Upper lobe of right lung (tissue), 1 donor: Measurements from ENCODE around the gene CYP2S1. TPM values are rescaled to one million over a fixed set of nuclear protein-coding genes. Genes with fewer than 3 reads are reported as not detected.

Experiments
- ATAC-seq: fragments of 200-7000 bp; cut with Tn5 transposase; one replicate; pipeline ENCODE4 v1.9.1; 2020; ENCODE audit warnings: mild to moderate bottlenecking, moderate library complexity
- DNase-seq: peaks from one replicate; pipeline ENCODE4 v3.0.0-alpha.2; 2020
- H3K27ac ChIP-seq: fragments of 200-600 bp; one replicate; pipeline ENCODE4 v1.8.0; 2022
- H3K27me3 ChIP-seq: fragments of 200-600 bp; one replicate; pipeline ENCODE4 v1.8.0; 2022; ENCODE audit warnings: mild to moderate bottlenecking
- H3K36me3 ChIP-seq: fragments of 200-600 bp; one replicate; pipeline ENCODE4 v1.8.0; 2022
- H3K4me1 ChIP-seq: fragments of 200-600 bp; one replicate; pipeline ENCODE4 v1.8.0; 2022
- H3K4me3 ChIP-seq: fragments of 200-600 bp; one replicate; pipeline ENCODE4 v1.8.0; 2022; ENCODE audit warnings: mild to moderate bottlenecking
- H3K9me3 ChIP-seq: fragments of 200-600 bp; one replicate; pipeline ENCODE4 v1.8.0; 2022
- intact Hi-C: fragments of 100-400 bp; cut with DNase I; formaldehyde crosslinking; loops from one replicate; pipeline ENCODE4 v1.11.0; 2022
- total RNA-seq: library from RNA; stranded (reverse); fragmentation: NEBNext Ultra II Directional; extraction: Animal tissue kit (Norgen Biotek cat#: 25700); gene quantifications from one replicate; pipeline ENCODE4 v1.2.1, GENCODE V29; 2021
- TF ChIP-seq, protein P1 (sequence below): fragments of 200-600 bp; IDR thresholded peaks from one replicate; pipeline ENCODE4 v1.8.0; 2022; ENCODE audit warnings: antibody characterized with exemption
- donor health status: DM: no; HTN: yes; CAD: no; lungs with severe emphysema.

Gene CYP2S1
- total RNA-seq, 1 donor from 2014 or later: 11.1 TPM

DNA sequence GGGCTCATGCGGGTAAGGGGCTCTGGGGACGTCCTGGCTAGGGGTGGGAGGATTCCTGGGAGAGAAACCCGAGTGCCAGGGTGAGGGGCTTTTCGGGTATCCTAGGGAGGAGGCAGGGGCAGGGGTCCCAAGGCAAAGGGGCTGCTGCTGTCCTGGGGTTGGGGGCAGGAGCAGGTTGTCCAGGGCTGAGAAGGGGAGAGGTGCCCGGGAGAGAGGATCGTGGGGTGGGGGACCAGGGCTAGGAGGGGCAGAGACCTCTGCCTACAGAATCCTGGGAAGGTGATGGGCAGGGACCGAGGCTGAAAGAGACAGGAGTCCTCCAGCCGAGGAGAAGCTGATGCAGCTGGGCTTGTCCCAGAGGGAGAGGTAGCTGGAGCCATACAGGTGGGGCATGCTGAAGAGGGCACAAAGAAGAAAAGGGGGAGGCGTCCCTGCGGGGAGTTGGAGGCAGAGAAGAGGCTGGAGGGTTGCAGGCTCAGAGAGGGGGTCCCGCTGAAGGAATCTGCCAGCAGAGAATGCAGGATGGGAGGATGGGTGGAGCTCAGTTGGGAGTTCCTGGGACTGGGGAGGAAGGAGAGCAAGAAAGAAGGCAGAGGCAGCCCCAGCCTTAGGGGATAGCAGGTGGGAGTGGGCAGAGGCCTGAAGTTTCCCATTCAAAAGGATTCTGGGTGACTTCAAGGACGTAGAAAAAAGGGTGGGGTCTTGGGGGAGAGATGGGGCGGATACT lies 574 bp downstream of the CYP2S1 start:
- intact Hi-C loops: no loop called here
- Histone ChIP-seq H3K27ac (no peak overlapping the region), H3K27me3 (peaks cover 7% of the 10 kb centered on the region), H3K36me3 (no peaks in the 10 kb centered on the region), H3K4me3 (peak overlapping the region; percentile 50), H3K4me1 (peaks cover 22% of the 10 kb centered on the region), H3K9me3 (no peaks in the 10 kb centered on the region)
- no peak for DNase-seq
- ATAC-seq: peak; percentile 10
- TF ChIP-seq, protein P1, sequence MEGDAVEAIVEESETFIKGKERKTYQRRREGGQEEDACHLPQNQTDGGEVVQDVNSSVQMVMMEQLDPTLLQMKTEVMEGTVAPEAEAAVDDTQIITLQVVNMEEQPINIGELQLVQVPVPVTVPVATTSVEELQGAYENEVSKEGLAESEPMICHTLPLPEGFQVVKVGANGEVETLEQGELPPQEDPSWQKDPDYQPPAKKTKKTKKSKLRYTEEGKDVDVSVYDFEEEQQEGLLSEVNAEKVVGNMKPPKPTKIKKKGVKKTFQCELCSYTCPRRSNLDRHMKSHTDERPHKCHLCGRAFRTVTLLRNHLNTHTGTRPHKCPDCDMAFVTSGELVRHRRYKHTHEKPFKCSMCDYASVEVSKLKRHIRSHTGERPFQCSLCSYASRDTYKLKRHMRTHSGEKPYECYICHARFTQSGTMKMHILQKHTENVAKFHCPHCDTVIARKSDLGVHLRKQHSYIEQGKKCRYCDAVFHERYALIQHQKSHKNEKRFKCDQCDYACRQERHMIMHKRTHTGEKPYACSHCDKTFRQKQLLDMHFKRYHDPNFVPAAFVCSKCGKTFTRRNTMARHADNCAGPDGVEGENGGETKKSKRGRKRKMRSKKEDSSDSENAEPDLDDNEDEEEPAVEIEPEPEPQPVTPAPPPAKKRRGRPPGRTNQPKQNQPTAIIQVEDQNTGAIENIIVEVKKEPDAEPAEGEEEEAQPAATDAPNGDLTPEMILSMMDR: no peak

DNA sequence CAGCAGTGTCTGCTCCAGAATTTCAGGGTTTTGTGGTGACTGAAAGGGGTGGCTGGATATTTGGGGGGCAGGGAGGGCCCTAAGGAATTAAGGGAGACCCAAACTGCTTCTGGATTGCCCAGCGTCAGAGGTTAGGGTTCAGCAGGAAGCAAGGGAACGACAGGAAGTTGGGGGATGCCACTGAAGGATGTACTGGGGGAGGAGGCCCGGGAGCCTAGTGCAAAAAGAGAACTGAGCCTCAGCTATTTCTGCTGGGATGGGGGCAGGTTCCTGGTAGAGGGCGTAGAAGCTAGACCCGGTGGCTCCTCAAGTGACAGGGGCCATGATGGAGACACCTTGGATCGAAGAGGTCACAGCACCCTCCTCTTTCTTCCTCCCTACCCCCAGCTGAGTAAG lies 1.1 kb downstream of the CYP2S1 start:
- Histone ChIP-seq H3K36me3 (no peaks in the 10 kb centered on the region), H3K27me3 (peaks cover 7% of the 10 kb centered on the region), H3K4me1 (peaks cover 22% of the 10 kb centered on the region), H3K27ac (no peak overlapping the region), H3K4me3 (no peak overlapping the region), H3K9me3 (no peaks in the 10 kb centered on the region)
- TF ChIP-seq, protein P1: no peak
- DNase-seq (no peak), ATAC-seq (peak; percentile 25)
- intact Hi-C loops: no loop called here

DNA sequence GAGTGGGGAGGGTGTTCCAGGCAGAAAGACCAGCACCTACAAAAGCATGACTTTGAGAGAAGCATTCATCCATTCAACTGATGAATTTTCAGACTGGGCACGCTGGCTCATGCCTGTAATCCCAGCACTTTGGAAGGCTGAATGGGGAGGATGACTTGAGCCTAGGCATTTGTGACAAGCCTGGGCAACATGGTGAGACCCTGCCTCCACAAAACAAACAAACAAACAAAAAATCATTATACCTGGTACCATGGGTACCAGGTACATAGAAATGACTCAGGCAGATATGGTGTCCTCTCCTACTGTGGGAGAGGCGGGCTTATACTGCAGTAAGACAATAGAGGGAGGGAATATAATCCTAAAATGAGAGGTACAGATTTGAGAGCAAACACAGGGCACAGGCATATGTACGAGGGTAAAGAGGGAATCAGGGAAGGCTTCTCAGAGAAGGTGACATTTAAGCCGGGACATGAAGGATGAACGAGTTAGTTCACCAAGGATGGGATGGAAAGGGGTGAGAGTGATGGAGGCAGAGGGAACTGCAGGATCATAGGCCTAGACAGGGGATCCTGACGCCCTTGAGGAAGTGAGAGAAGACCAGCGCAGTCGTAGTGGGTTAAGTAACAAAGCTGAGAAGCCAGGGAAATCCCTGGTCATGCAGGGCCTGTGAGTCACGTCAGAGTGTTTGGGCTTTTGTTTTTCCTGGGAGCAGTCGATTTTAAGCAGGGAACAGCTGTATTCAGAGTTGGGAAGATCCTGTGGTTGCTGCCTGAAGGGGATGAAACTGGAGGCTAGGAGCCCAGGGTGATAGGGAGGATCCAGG lies 2.9 kb downstream of the CYP2S1 start:
- peaks cover 22% of the 10 kb centered on the region for H3K4me1 ChIP-seq
- no peaks in the 10 kb centered on the region for H3K9me3 ChIP-seq
- TF ChIP-seq, protein P1: no peak
- DNase-seq (no peak), ATAC-seq (peak; percentile 61)
- no peak overlapping the region for H3K27ac ChIP-seq
- no peaks in the 10 kb centered on the region for H3K36me3 ChIP-seq
- intact Hi-C loops: no loop called here
- peaks cover 7% of the 10 kb centered on the region for H3K27me3 ChIP-seq
- no peak overlapping the region for H3K4me3 ChIP-seq

DNA sequence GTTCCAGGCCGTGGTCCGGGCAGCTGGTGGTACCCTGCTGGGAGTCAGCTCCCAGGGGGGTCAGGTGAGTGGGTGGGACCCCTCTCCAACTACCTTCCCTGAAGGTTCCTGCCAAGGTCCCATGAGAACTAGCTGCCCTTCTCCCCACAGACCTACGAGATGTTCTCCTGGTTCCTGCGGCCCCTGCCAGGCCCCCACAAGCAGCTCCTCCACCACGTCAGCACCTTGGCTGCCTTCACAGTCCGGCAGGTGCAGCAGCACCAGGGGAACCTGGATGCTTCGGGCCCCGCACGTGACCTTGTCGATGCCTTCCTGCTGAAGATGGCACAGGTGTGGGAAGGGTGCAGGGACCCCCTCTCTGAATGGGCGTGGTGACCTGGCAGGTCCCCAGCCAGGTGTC lies 5.5 kb downstream of the CYP2S1 start:
- no peaks in the 10 kb centered on the region for H3K9me3 ChIP-seq
- H3K4me3 ChIP-seq: no peak overlapping the region
- ATAC-seq (no peak), DNase-seq (no peak)
- TF ChIP-seq, protein P1: no peak
- no peaks in the 10 kb centered on the region for H3K36me3 ChIP-seq
- H3K27ac ChIP-seq: no peak overlapping the region
- peaks cover 10% of the 10 kb centered on the region for H3K4me1 ChIP-seq
- H3K27me3 ChIP-seq: no peaks in the 10 kb centered on the region
- intact Hi-C loops: no loop called here

DNA sequence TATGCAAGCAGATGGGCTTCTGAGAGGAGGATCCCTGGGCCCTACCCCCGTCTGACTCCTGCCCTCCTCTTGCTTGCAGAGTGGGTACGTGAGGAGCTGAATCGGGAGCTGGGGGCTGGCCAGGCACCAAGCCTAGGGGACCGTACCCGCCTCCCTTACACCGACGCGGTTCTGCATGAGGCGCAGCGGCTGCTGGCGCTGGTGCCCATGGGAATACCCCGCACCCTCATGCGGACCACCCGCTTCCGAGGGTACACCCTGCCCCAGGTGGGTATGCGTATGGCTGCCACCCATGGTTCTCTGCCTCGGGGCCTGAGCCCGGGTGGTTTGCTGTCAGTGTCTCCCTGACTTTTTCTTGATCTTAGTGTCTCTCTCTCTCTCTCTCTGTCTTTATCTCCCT lies 10.4 kb downstream of the CYP2S1 start:
- H3K4me1 ChIP-seq: no peaks in the 10 kb centered on the region
- ATAC-seq (no peak), DNase-seq (no peak)
- no peaks in the 10 kb centered on the region for H3K36me3 ChIP-seq
- no peak overlapping the region for H3K4me3 ChIP-seq
- no peaks in the 10 kb centered on the region for H3K27me3 ChIP-seq
- H3K27ac ChIP-seq: no peak overlapping the region
- TF ChIP-seq, protein P1: no peak
- intact Hi-C loops: loop anchor here (10.0 kb wide), 1 partner anchor 51 kb away; no protein-coding TSS in a partner anchor
- H3K9me3 ChIP-seq: no peaks in the 10 kb centered on the region
